ENCODE results near the gene ABTB2. TPM values are rescaled to one million over a fixed set of nuclear protein-coding genes. Genes with fewer than 3 reads are reported as not detected.

ABTB2 gene
- total and polyA plus RNA-seq, 9 of the 15 experiments (the other 6 are each of a cell fraction or from before 2014, with no cell fraction given): 0.03 to 0.18 (median 0.12) TPM; not detected in 2

- TF ChIP-seq, protein P1, sequence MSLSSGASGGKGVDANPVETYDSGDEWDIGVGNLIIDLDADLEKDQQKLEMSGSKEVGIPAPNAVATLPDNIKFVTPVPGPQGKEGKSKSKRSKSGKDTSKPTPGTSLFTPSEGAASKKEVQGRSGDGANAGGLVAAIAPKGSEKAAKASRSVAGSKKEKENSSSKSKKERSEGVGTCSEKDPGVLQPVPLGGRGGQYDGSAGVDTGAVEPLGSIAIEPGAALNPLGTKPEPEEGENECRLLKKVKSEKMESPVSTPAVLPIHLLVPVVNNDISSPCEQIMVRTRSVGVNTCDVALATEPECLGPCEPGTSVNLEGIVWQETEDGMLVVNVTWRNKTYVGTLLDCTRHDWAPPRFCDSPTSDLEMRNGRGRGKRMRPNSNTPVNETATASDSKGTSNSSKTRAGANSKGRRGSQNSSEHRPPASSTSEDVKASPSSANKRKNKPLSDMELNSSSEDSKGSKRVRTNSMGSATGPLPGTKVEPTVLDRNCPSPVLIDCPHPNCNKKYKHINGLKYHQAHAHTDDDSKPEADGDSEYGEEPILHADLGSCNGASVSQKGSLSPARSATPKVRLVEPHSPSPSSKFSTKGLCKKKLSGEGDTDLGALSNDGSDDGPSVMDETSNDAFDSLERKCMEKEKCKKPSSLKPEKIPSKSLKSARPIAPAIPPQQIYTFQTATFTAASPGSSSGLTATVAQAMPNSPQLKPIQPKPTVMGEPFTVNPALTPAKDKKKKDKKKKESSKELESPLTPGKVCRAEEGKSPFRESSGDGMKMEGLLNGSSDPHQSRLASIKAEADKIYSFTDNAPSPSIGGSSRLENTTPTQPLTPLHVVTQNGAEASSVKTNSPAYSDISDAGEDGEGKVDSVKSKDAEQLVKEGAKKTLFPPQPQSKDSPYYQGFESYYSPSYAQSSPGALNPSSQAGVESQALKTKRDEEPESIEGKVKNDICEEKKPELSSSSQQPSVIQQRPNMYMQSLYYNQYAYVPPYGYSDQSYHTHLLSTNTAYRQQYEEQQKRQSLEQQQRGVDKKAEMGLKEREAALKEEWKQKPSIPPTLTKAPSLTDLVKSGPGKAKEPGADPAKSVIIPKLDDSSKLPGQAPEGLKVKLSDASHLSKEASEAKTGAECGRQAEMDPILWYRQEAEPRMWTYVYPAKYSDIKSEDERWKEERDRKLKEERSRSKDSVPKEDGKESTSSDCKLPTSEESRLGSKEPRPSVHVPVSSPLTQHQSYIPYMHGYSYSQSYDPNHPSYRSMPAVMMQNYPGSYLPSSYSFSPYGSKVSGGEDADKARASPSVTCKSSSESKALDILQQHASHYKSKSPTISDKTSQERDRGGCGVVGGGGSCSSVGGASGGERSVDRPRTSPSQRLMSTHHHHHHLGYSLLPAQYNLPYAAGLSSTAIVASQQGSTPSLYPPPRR (CRISPR knock-in tag; IDR thresholded peaks at IDR 0.05; ENCODE audit: borderline replicate concordance): no peak
- no peak for TF ChIP-seq KDM1A (IDR thresholded peaks at IDR 0.05)
- no peak for TF ChIP-seq PHB2 (IDR thresholded peaks at IDR 0.05; ENCODE audit: low read depth)
- TF ChIP-seq BACH1 (tag; IDR thresholded peaks at IDR 0.05): no peak
- no peak for TF ChIP-seq NFIC (IDR thresholded peaks at IDR 0.05)
- TF ChIP-seq MAFG (tag; conservative IDR thresholded peaks at IDR 0.05): no peak
These were observed 206.6 kb downstream of the ABTB2 start (continued) for GRCh38 chr11:34151166-34151565.

Measured in K562 (cell line).